ENCODE data around the gene RPRD1A. TPM values are rescaled to one million over a fixed set of nuclear protein-coding genes. Genes with fewer than 3 reads are reported as not detected.
"Not testable (repeated sequence)": the region's sequence is repeated elsewhere in the genome, so short reads cannot be mapped to it uniquely, and the experiment has no call there.

The RPRD1A gene
- 52.2 TPM for polyA plus RNA-seq
- long read RNA-seq, donor 1, full-length matches to known transcripts = 8 of 15 reads
- long read RNA-seq, donor 1, partial matches to known transcripts = 7 of 15 reads
- long read RNA-seq, donor 1, other reads (novel, unspliced or antisense) = 0 of 15 reads
- long read RNA-seq, donor 2, full-length matches to known transcripts = 18 of 18 reads
- long read RNA-seq, donor 2, partial matches to known transcripts = 0 of 18 reads
- long read RNA-seq, donor 2, other reads (novel, unspliced or antisense) = 0 of 18 reads
- long read RNA-seq, donor 3 = 0 reads
- long read RNA-seq, donor 4, full-length matches to known transcripts = 3 of 3 reads
- long read RNA-seq, donor 4, partial matches to known transcripts = 0 of 3 reads
- long read RNA-seq, donor 4, other reads (novel, unspliced or antisense) = 0 of 3 reads
- long read RNA-seq, donor 5, full-length matches to known transcripts = 4 of 9 reads
- long read RNA-seq, donor 5, partial matches to known transcripts = 5 of 9 reads
- long read RNA-seq, donor 5, other reads (novel, unspliced or antisense) = 0 of 9 reads
- long read RNA-seq, donor 6, full-length matches to known transcripts = 6 of 6 reads
- long read RNA-seq, donor 6, partial matches to known transcripts = 0 of 6 reads
- long read RNA-seq, donor 6, other reads (novel, unspliced or antisense) = 0 of 6 reads
- long read RNA-seq, donor 7, full-length matches to known transcripts = 5 of 5 reads
- long read RNA-seq, donor 7, partial matches to known transcripts = 0 of 5 reads
- long read RNA-seq, donor 7, other reads (novel, unspliced or antisense) = 0 of 5 reads
- long read RNA-seq, donor 8, full-length matches to known transcripts = 10 of 15 reads
- long read RNA-seq, donor 8, partial matches to known transcripts = 5 of 15 reads
- long read RNA-seq, donor 8, other reads (novel, unspliced or antisense) = 0 of 15 reads
- long read RNA-seq, donor 9, full-length matches to known transcripts = 13 of 61 reads
- long read RNA-seq, donor 9, partial matches to known transcripts = 42 of 61 reads
- long read RNA-seq, donor 9, other reads (novel, unspliced or antisense) = 6 of 61 reads
- long read RNA-seq, donor 10, full-length matches to known transcripts = 12 of 17 reads
- long read RNA-seq, donor 10, partial matches to known transcripts = 5 of 17 reads
- long read RNA-seq, donor 10, other reads (novel, unspliced or antisense) = 0 of 17 reads
- long read RNA-seq, donor 11, full-length matches to known transcripts = 8 of 8 reads
- long read RNA-seq, donor 11, partial matches to known transcripts = 0 of 8 reads
- long read RNA-seq, donor 11, other reads (novel, unspliced or antisense) = 0 of 8 reads

- H3K4me3 ChIP-seq (ENCODE audit: low read length) = peak within 1 kb of the TSS; percentile 94
- peak within 1 kb of the TSS; percentile 98 for H3K27ac ChIP-seq (ENCODE audit: low read length)
- peak; percentile 94 to 98 for DNase-seq
- 17% methylated on average over 1 of the region's 66 CpGs for WGBS (ENCODE audit: insufficient coverage, low lambda C conversion rate)
- peaks cover 7% of the 10 kb centered on the region for H3K36me3 ChIP-seq (ENCODE audit: control insufficient read depth, insufficient read depth, low read length)
- peaks cover 4% of the 10 kb centered on the region for H3K9me3 ChIP-seq (ENCODE audit: control insufficient read depth, low read depth, low read length)
- no peaks in the 10 kb centered on the region for H3K4me1 ChIP-seq (ENCODE audit: control insufficient read depth, insufficient read depth, low read length)
- H3K27me3 ChIP-seq (ENCODE audit: control insufficient read depth, insufficient read depth, low read length) = no peaks in the 10 kb centered on the region
Measured at GRCh38 chr18:36067055-36067957, at the start of gene RPRD1A. Gene RPRD1A, minus strand, starts transcription at chr18:36067559. Its CDS starts 155 bp downstream, at chr18:36067404.

GRCh38 chr18:36116771-36117170 is 49.4 kb upstream of the RPRD1A start:
- not testable (repeated sequence) for DNase-seq; H3K27me3 ChIP-seq (ENCODE audit: control insufficient read depth, insufficient read depth, low read length); H3K9me3 ChIP-seq (ENCODE audit: control insufficient read depth, low read depth, low read length); H3K27ac ChIP-seq (ENCODE audit: low read length); H3K4me3 ChIP-seq (ENCODE audit: low read length); H3K4me1 ChIP-seq (ENCODE audit: control insufficient read depth, insufficient read depth, low read length)
- peaks cover 31% of the 10 kb centered on the region for H3K36me3 ChIP-seq (ENCODE audit: control insufficient read depth, insufficient read depth, low read length)
- no CpG with 5 or more reads among the region's 11 CpGs for WGBS (ENCODE audit: insufficient coverage, low lambda C conversion rate)

GRCh38 chr18:36114738-36115137 is 47.4 kb upstream of the RPRD1A start:
- Histone ChIP-seq H3K4me3 (ENCODE audit: low read length) (no peak overlapping the region), H3K36me3 (ENCODE audit: control insufficient read depth, insufficient read depth, low read length) (peaks cover 43% of the 10 kb centered on the region), H3K27me3 (ENCODE audit: control insufficient read depth, insufficient read depth, low read length) (no peaks in the 10 kb centered on the region), H3K9me3 (ENCODE audit: control insufficient read depth, low read depth, low read length) (no peaks in the 10 kb centered on the region), H3K27ac (ENCODE audit: low read length) (no peak overlapping the region), H3K4me1 (ENCODE audit: control insufficient read depth, insufficient read depth, low read length) (no peaks in the 10 kb centered on the region)
- 100% methylated on average over 1 of the region's 1 CpG for WGBS (ENCODE audit: insufficient coverage, low lambda C conversion rate)
- no peak for DNase-seq

GRCh38 chr18:36114251-36114650 is 46.9 kb upstream of the RPRD1A start:
- Histone ChIP-seq H3K9me3 (ENCODE audit: control insufficient read depth, low read depth, low read length) (no peaks in the 10 kb centered on the region), H3K4me3 (ENCODE audit: low read length) (no peak overlapping the region), H3K4me1 (ENCODE audit: control insufficient read depth, insufficient read depth, low read length) (no peaks in the 10 kb centered on the region), H3K27me3 (ENCODE audit: control insufficient read depth, insufficient read depth, low read length) (no peaks in the 10 kb centered on the region), H3K36me3 (ENCODE audit: control insufficient read depth, insufficient read depth, low read length) (peaks cover 43% of the 10 kb centered on the region), H3K27ac (ENCODE audit: low read length) (no peak overlapping the region)
- no peak for DNase-seq
- WGBS (ENCODE audit: insufficient coverage, low lambda C conversion rate) = no CpG with 5 or more reads among the region's 4 CpGs

- H3K4me1 ChIP-seq (ENCODE audit: control insufficient read depth, insufficient read depth, low read length) = no peaks in the 10 kb centered on the region
- H3K27ac ChIP-seq (ENCODE audit: low read length) = no peak overlapping the region
- no peaks in the 10 kb centered on the region for H3K9me3 ChIP-seq (ENCODE audit: control insufficient read depth, low read depth, low read length)
- no peaks in the 10 kb centered on the region for H3K27me3 ChIP-seq (ENCODE audit: control insufficient read depth, insufficient read depth, low read length)
- H3K36me3 ChIP-seq (ENCODE audit: control insufficient read depth, insufficient read depth, low read length) = peaks cover 38% of the 10 kb centered on the region
- DNase-seq = no peak
- no peak overlapping the region for H3K4me3 ChIP-seq (ENCODE audit: low read length)
Measured at GRCh38 chr18:36112302-36112701, 44.9 kb upstream of the RPRD1A start.

- no peaks in the 10 kb centered on the region for H3K4me1 ChIP-seq (ENCODE audit: control insufficient read depth, insufficient read depth, low read length)
- H3K27me3 ChIP-seq (ENCODE audit: control insufficient read depth, insufficient read depth, low read length) = no peaks in the 10 kb centered on the region
- WGBS (ENCODE audit: insufficient coverage, low lambda C conversion rate) = no CpG with 5 or more reads among the region's 1 CpG
- peaks cover 29% of the 10 kb centered on the region for H3K36me3 ChIP-seq (ENCODE audit: control insufficient read depth, insufficient read depth, low read length)
- H3K4me3 ChIP-seq (ENCODE audit: low read length) = no peak overlapping the region
- DNase-seq = no peak
- no peak overlapping the region for H3K27ac ChIP-seq (ENCODE audit: low read length)
- H3K9me3 ChIP-seq (ENCODE audit: control insufficient read depth, low read depth, low read length) = no peaks in the 10 kb centered on the region
Measured at GRCh38 chr18:36109737-36110136, 42.4 kb upstream of the RPRD1A start.

GRCh38 chr18:36108601-36109000 is 41.2 kb upstream of the RPRD1A start:
- Histone ChIP-seq H3K36me3 (ENCODE audit: control insufficient read depth, insufficient read depth, low read length) (peaks cover 23% of the 10 kb centered on the region), H3K9me3 (ENCODE audit: control insufficient read depth, low read depth, low read length) (no peaks in the 10 kb centered on the region), H3K27me3 (ENCODE audit: control insufficient read depth, insufficient read depth, low read length) (no peaks in the 10 kb centered on the region), H3K27ac (ENCODE audit: low read length) (no peak overlapping the region), H3K4me1 (ENCODE audit: control insufficient read depth, insufficient read depth, low read length) (no peaks in the 10 kb centered on the region), H3K4me3 (ENCODE audit: low read length) (no peak overlapping the region)
- 100% methylated on average over 3 of the region's 5 CpGs for WGBS (ENCODE audit: insufficient coverage, low lambda C conversion rate)
- no peak for DNase-seq

- Histone ChIP-seq H3K27ac (ENCODE audit: low read length) (no peak overlapping the region), H3K4me3 (ENCODE audit: low read length) (no peak overlapping the region), H3K27me3 (ENCODE audit: control insufficient read depth, insufficient read depth, low read length) (no peaks in the 10 kb centered on the region), H3K36me3 (ENCODE audit: control insufficient read depth, insufficient read depth, low read length) (peaks cover 21% of the 10 kb centered on the region), H3K4me1 (ENCODE audit: control insufficient read depth, insufficient read depth, low read length) (no peaks in the 10 kb centered on the region), H3K9me3 (ENCODE audit: control insufficient read depth, low read depth, low read length) (no peaks in the 10 kb centered on the region)
- no peak for DNase-seq
- 50% methylated on average over 2 of the region's 2 CpGs for whole genome bisulfite sequencing (ENCODE audit: insufficient coverage, low lambda C conversion rate)
Measured at GRCh38 chr18:36108196-36108595, 40.8 kb upstream of the RPRD1A start.

- H3K4me3 ChIP-seq (ENCODE audit: low read length) = no peak overlapping the region
- peaks cover 18% of the 10 kb centered on the region for H3K36me3 ChIP-seq (ENCODE audit: control insufficient read depth, insufficient read depth, low read length)
- H3K4me1 ChIP-seq (ENCODE audit: control insufficient read depth, insufficient read depth, low read length) = no peaks in the 10 kb centered on the region
- no peaks in the 10 kb centered on the region for H3K9me3 ChIP-seq (ENCODE audit: control insufficient read depth, low read depth, low read length)
- no peaks in the 10 kb centered on the region for H3K27me3 ChIP-seq (ENCODE audit: control insufficient read depth, insufficient read depth, low read length)
- H3K27ac ChIP-seq (ENCODE audit: low read length) = no peak overlapping the region
- DNase-seq = no peak
Measured at GRCh38 chr18:36107477-36107876, 40.1 kb upstream of the RPRD1A start.

Data from large intestine (tissue), 12 donors.